Measurements from ENCODE around the gene CECR2. TPM values are rescaled to one million over a fixed set of nuclear protein-coding genes. Genes with fewer than 3 reads are reported as not detected.
"Not testable (repeated sequence)": the region's sequence is repeated elsewhere in the genome, so short reads cannot be mapped to it uniquely, and the experiment has no call there.

The CECR2 gene
- total and polyA plus RNA-seq, 2 donors = 0.51 to 2.4 TPM

GRCh38 chr22:17542452-17542851, 173.2 kb downstream of the CECR2 start:
- WGBS = 96% methylated on average over 14 of the region's 14 CpGs
- peaks cover 1% of the 10 kb centered on the region for H3K36me3 ChIP-seq (ENCODE audit: insufficient read depth)
- no peak for DNase-seq (ENCODE audit: extremely low spot score)

GRCh38 chr22:17548010-17548755, 178.9 kb downstream of the CECR2 start:
- DNase-seq (ENCODE audit: extremely low spot score) = no peak
- peaks cover 1% of the 10 kb centered on the region for H3K36me3 ChIP-seq (ENCODE audit: insufficient read depth)
- H3K4me1 ChIP-seq (ENCODE audit: insufficient read depth) = no peaks in the 10 kb centered on the region
- H3K27ac ChIP-seq (ENCODE audit: low read depth) = no peak overlapping the region
- no peak overlapping the region for H3K4me3 ChIP-seq (ENCODE audit: low read depth, low read length)
- WGBS = 93% methylated on average over 23 of the region's 23 CpGs

More at GRCh38 chr22:17542452-17542851, 173.2 kb downstream of the CECR2 start:
- H3K27ac ChIP-seq (ENCODE audit: low read depth) = no peak overlapping the region
- H3K4me3 ChIP-seq (ENCODE audit: low read depth, low read length) = no peak overlapping the region
- H3K4me1 ChIP-seq (ENCODE audit: insufficient read depth) = no peaks in the 10 kb centered on the region

- no peak for DNase-seq (ENCODE audit: extremely low spot score)
- H3K4me3 ChIP-seq (ENCODE audit: low read depth, low read length) = no peak overlapping the region
- H3K27ac ChIP-seq (ENCODE audit: low read depth) = no peak overlapping the region
- no peaks in the 10 kb centered on the region for H3K4me1 ChIP-seq (ENCODE audit: insufficient read depth)
- H3K36me3 ChIP-seq (ENCODE audit: insufficient read depth) = no peaks in the 10 kb centered on the region
- WGBS = 94% methylated on average over 5 of the region's 5 CpGs
Observed at GRCh38 chr22:17548756-17549035, 179.4 kb downstream of the CECR2 start.

- DNase-seq (ENCODE audit: extremely low spot score) = no peak
- Histone ChIP-seq H3K4me3 (ENCODE audit: low read depth, low read length) (no peak overlapping the region), H3K4me1 (ENCODE audit: insufficient read depth) (no peaks in the 10 kb centered on the region), H3K36me3 (ENCODE audit: insufficient read depth) (no peaks in the 10 kb centered on the region), H3K27ac (ENCODE audit: low read depth) (no peak overlapping the region)
- 89% methylated on average over 10 of the region's 10 CpGs for WGBS
Observed at GRCh38 chr22:17549183-17549582, 179.9 kb downstream of the CECR2 start.

- H3K4me3 ChIP-seq (ENCODE audit: low read depth, low read length) = no peak overlapping the region
- H3K36me3 ChIP-seq (ENCODE audit: insufficient read depth) = no peaks in the 10 kb centered on the region
- no peaks in the 10 kb centered on the region for H3K4me1 ChIP-seq (ENCODE audit: insufficient read depth)
- no peak for DNase-seq (ENCODE audit: extremely low spot score)
- WGBS = 80% methylated on average over 5 of the region's 5 CpGs
- H3K27ac ChIP-seq (ENCODE audit: low read depth) = no peak overlapping the region
Observed at GRCh38 chr22:17549655-17550054, 180.4 kb downstream of the CECR2 start.

- no peaks in the 10 kb centered on the region for H3K36me3 ChIP-seq (ENCODE audit: insufficient read depth)
- no peak overlapping the region for H3K4me3 ChIP-seq (ENCODE audit: low read depth, low read length)
- WGBS = 70% methylated on average over 7 of the region's 7 CpGs
- DNase-seq (ENCODE audit: extremely low spot score) = no peak
- H3K4me1 ChIP-seq (ENCODE audit: insufficient read depth) = no peaks in the 10 kb centered on the region
- no peak overlapping the region for H3K27ac ChIP-seq (ENCODE audit: low read depth)
Observed at GRCh38 chr22:17552737-17553136, 183.5 kb downstream of the CECR2 start.

- Histone ChIP-seq H3K36me3 (ENCODE audit: insufficient read depth) (no peaks in the 10 kb centered on the region), H3K4me3 (ENCODE audit: low read depth, low read length) (no peak overlapping the region), H3K4me1 (ENCODE audit: insufficient read depth) (no peaks in the 10 kb centered on the region), H3K27ac (ENCODE audit: low read depth) (no peak overlapping the region)
- DNase-seq (ENCODE audit: extremely low spot score) = no peak
- 87% methylated on average over 4 of the region's 4 CpGs for WGBS
Observed at GRCh38 chr22:17554814-17555213, 185.6 kb downstream of the CECR2 start.

GRCh38 chr22:17559188-17559587, 189.9 kb downstream of the CECR2 start:
- H3K4me3 ChIP-seq (ENCODE audit: low read depth, low read length) = no peak overlapping the region
- H3K27ac ChIP-seq (ENCODE audit: low read depth) = no peak overlapping the region
- no peaks in the 10 kb centered on the region for H3K36me3 ChIP-seq (ENCODE audit: insufficient read depth)
- WGBS = 94% methylated on average over 10 of the region's 10 CpGs
- H3K4me1 ChIP-seq (ENCODE audit: insufficient read depth) = no peaks in the 10 kb centered on the region
- DNase-seq (ENCODE audit: extremely low spot score) = no peak

- 71% methylated on average over 17 of the region's 17 CpGs for WGBS
- Histone ChIP-seq H3K4me3 (ENCODE audit: low read depth, low read length) (no peak within 1 kb of the TSS), H3K4me1 (ENCODE audit: insufficient read depth) (no peaks in the 10 kb centered on the region), H3K27ac (ENCODE audit: low read depth) (no peak within 1 kb of the TSS), H3K36me3 (ENCODE audit: insufficient read depth) (no peaks in the 10 kb centered on the region)
- no peak for DNase-seq (ENCODE audit: extremely low spot score)
Observed at GRCh38 chr22:17562906-17563870, 193.9 kb downstream of the CECR2 start, which contains the start of gene SLC25A18. TSS of gene SLC25A18 (plus strand) at chr22:17563498. CDS start at chr22:17579945, 16,447 bp downstream.

GRCh38 chr22:17563936-17564391, 194.7 kb downstream of the CECR2 start:
- H3K4me3 ChIP-seq (ENCODE audit: low read depth, low read length) = no peak overlapping the region

GRCh38 chr22:17566016-17566687, 196.9 kb downstream of the CECR2 start:
- 91% methylated on average over 19 of the region's 19 CpGs for WGBS
- DNase-seq (ENCODE audit: extremely low spot score); H3K4me3 ChIP-seq (ENCODE audit: low read depth, low read length); H3K27ac ChIP-seq (ENCODE audit: low read depth); H3K36me3 ChIP-seq (ENCODE audit: insufficient read depth); H3K4me1 ChIP-seq (ENCODE audit: insufficient read depth): not testable (repeated sequence)

More at GRCh38 chr22:17563936-17564391, 194.7 kb downstream of the CECR2 start:
- no peak overlapping the region for H3K27ac ChIP-seq (ENCODE audit: low read depth)
- H3K36me3 ChIP-seq (ENCODE audit: insufficient read depth) = no peaks in the 10 kb centered on the region
- 77% methylated on average over 11 of the region's 11 CpGs for whole genome bisulfite sequencing
- no peak for DNase-seq (ENCODE audit: extremely low spot score)
- no peaks in the 10 kb centered on the region for H3K4me1 ChIP-seq (ENCODE audit: insufficient read depth)

- H3K27ac ChIP-seq (ENCODE audit: low read depth) = no peak overlapping the region
- H3K36me3 ChIP-seq (ENCODE audit: insufficient read depth) = no peaks in the 10 kb centered on the region
- 91% methylated on average over 10 of the region's 10 CpGs for WGBS
- no peaks in the 10 kb centered on the region for H3K4me1 ChIP-seq (ENCODE audit: insufficient read depth)
- no peak overlapping the region for H3K4me3 ChIP-seq (ENCODE audit: low read depth, low read length)
- DNase-seq (ENCODE audit: extremely low spot score) = no peak
Observed at GRCh38 chr22:17566776-17567175, 197.5 kb downstream of the CECR2 start.

- 47% methylated on average over 8 of the region's 8 CpGs for WGBS
- Histone ChIP-seq H3K36me3 (ENCODE audit: insufficient read depth) (no peaks in the 10 kb centered on the region), H3K27ac (ENCODE audit: low read depth) (no peak overlapping the region), H3K4me3 (ENCODE audit: low read depth, low read length) (no peak overlapping the region), H3K4me1 (ENCODE audit: insufficient read depth) (no peaks in the 10 kb centered on the region)
- DNase-seq (ENCODE audit: extremely low spot score) = no peak
Observed at GRCh38 chr22:17569971-17570511, 200.8 kb downstream of the CECR2 start.

Data from urinary bladder (tissue), 4 donors.